ENCODE measurements around the gene ATP6V1A. TPM values are rescaled to one million over a fixed set of nuclear protein-coding genes. Genes with fewer than 3 reads are reported as not detected.

ATP6V1A gene
- total RNA-seq (10 to 100 TPM; 19.4 to 34.6 (median 26.1) TPM), polyA plus RNA-seq (10 to 100 TPM; 15.0 to 22.2 (median 19.4) TPM)

GRCh38 chr3:113746548-113747282, at the start of gene ATP6V1A:
ATP6V1A (plus strand) TSS chr3:113747035; CDS start chr3:113778754, 31,719 bp downstream.
- H3K36me3 ChIP-seq = no peaks in the 10 kb centered on the region
- H3K27me3 ChIP-seq = no peaks in the 10 kb centered on the region
- peak within 1 kb of the TSS; percentile 75 to 84 (median 78) for H3K4me3 ChIP-seq
- intact Hi-C loops (cut with DNase I) = loop anchor here (2.0 to 10.0 kb wide), 8 partner anchors 50 to 1184 kb away; partner anchors contain the start of genes ATG3, SLC35A5 and USF3
- TF ChIP-seq EP300 (IDR thresholded peaks at IDR 0.05) = peak in 2 of 4 donors; percentile 15 to 46
- no peak for TF ChIP-seq CTCF (IDR thresholded peaks at IDR 0.05)
- peak; percentile 38 to 73 (median 61) for TF ChIP-seq POLR2AphosphoS5 (IDR thresholded peaks at IDR 0.05)
- H3K27ac ChIP-seq = peak within 1 kb of the TSS; percentile 94 to 98 (median 97)
- peaks cover 0 to 54% (median 30%) of the 10 kb centered on the region in 4 donors for H3K4me1 ChIP-seq
- 0% methylated on average over 34 of the region's 34 CpGs for WGBS, 2 donors
- no peaks in the 10 kb centered on the region for H3K9me3 ChIP-seq
- peak; percentile 97 for DNase-seq

- Histone ChIP-seq H3K27ac (peak overlapping the region; percentile 91 to 100 (median 100)), H3K4me1 (peaks cover 0 to 36% (median 27%) of the 10 kb centered on the region in 4 donors), H3K4me3 (peak overlapping the region; percentile 74 to 98 (median 94)), H3K9me3 (no peaks in the 10 kb centered on the region), H3K27me3 (no peaks in the 10 kb centered on the region), H3K36me3 (no peaks in the 10 kb centered on the region)
- TF ChIP-seq POLR2A (IDR thresholded peaks at IDR 0.05) = no peak
- TF ChIP-seq POLR2AphosphoS5 (IDR thresholded peaks at IDR 0.05) = peak in 1 of 4 donors; percentile 2
- no peak for DNase-seq
- intact Hi-C loops (cut with DNase I) = loop anchor here (2.0 to 5.0 kb wide), 3 partner anchors 49 to 180 kb away; partner anchors contain the start of genes ATP6V1A, NAA50 and SPICE1
- 2 to 9% methylated on average over 10 of the region's 10 CpGs for WGBS, 2 donors
Measured at GRCh38 chr3:113697500-113698090, 49.2 kb upstream of the ATP6V1A start.

GRCh38 chr3:113698213-113698742, 48.6 kb upstream of the ATP6V1A start:
- peak overlapping the region; percentile 91 to 100 (median 100) for H3K27ac ChIP-seq
- no peak for DNase-seq
- H3K4me3 ChIP-seq = peak overlapping the region in 1 of 4 donors; percentile 98
- TF ChIP-seq POLR2AphosphoS5 (IDR thresholded peaks at IDR 0.05) (no peak), EP300 (IDR thresholded peaks at IDR 0.05) (no peak), CTCF (IDR thresholded peaks at IDR 0.05) (no peak), POLR2A (IDR thresholded peaks at IDR 0.05) (no peak)
- no peaks in the 10 kb centered on the region for H3K9me3 ChIP-seq
- intact Hi-C loops (cut with DNase I) = loop anchor here (5.0 kb wide), 2 partner anchors 66 to 181 kb away; partner anchors contain the start of gene SPICE1
- 48 to 77% methylated on average over 6 of the region's 6 CpGs for WGBS, 2 donors
- no peaks in the 10 kb centered on the region for H3K36me3 ChIP-seq
- peaks cover 0 to 34% (median 27%) of the 10 kb centered on the region in 4 donors for H3K4me1 ChIP-seq
- no peaks in the 10 kb centered on the region for H3K27me3 ChIP-seq

- no peak for DNase-seq
- intact Hi-C loops (cut with DNase I) = loop anchor here (5.0 kb wide), 2 partner anchors 67 to 182 kb away; partner anchors contain the start of gene SPICE1
- peaks cover 0 to 28% (median 27%) of the 10 kb centered on the region in 4 donors for H3K4me1 ChIP-seq
- peak overlapping the region; percentile 91 to 100 (median 100) for H3K27ac ChIP-seq
- H3K27me3 ChIP-seq = no peaks in the 10 kb centered on the region
- no peaks in the 10 kb centered on the region for H3K9me3 ChIP-seq
- TF ChIP-seq POLR2AphosphoS5 (IDR thresholded peaks at IDR 0.05) = no peak
- no peak for TF ChIP-seq CTCF (IDR thresholded peaks at IDR 0.05)
- no peak for TF ChIP-seq POLR2A (IDR thresholded peaks at IDR 0.05)
- no peak for TF ChIP-seq EP300 (IDR thresholded peaks at IDR 0.05)
- no peaks in the 10 kb centered on the region for H3K36me3 ChIP-seq
- H3K4me3 ChIP-seq = peak overlapping the region in 3 of 4 donors; percentile 27 to 34 (median 30)
- 12 to 32% methylated on average over 24 of the region's 24 CpGs for WGBS, 2 donors
Measured at GRCh38 chr3:113698956-113699355, 47.9 kb upstream of the ATP6V1A start.

GRCh38 chr3:113707835-113708234, 39.0 kb upstream of the ATP6V1A start:
- Histone ChIP-seq H3K4me1 (no peaks in the 10 kb centered on the region), H3K4me3 (no peak overlapping the region), H3K36me3 (no peaks in the 10 kb centered on the region), H3K27ac (no peak overlapping the region), H3K27me3 (no peaks in the 10 kb centered on the region), H3K9me3 (no peaks in the 10 kb centered on the region)
- WGBS, 2 donors = 94 to 95% methylated on average over 4 of the region's 4 CpGs
- intact Hi-C loops (cut with DNase I) = no loop called here
- no peak for DNase-seq
- TF ChIP-seq CTCF (IDR thresholded peaks at IDR 0.05) (no peak), POLR2A (IDR thresholded peaks at IDR 0.05) (no peak), EP300 (IDR thresholded peaks at IDR 0.05) (no peak)
